HepG2 (cell line): ENCODE measurements around the gene SEPTIN2. TPM values are rescaled to one million over a fixed set of nuclear protein-coding genes. Genes with fewer than 3 reads are reported as not detected.

Experiments
- ATAC-seq: fragments of 200-7000 bp; cut with Tn5 transposase; 3 replicates; pipeline ENCODE4 v1.9.1; 2020; ENCODE audit warnings: mild to moderate bottlenecking, moderate library complexity
- BruUV-seq: library from RNA; stranded (reverse); fragments of 400-500 nt; replicated peaks from 2 replicates; lab custom pipeline; 2021; lab: Mats Ljungman, UMichigan
- CTCF ChIA-PET: fragments of 300-600 bp; formaldehyde crosslinking; extraction: SDS; loops from one replicate; lab custom pipeline; 2021; ENCODE audit warnings: low total read pairs, inconsistent platforms, low intra/inter-chr PET ratio; lab: Yijun Ruan, JAX
- POLR2A ChIA-PET: fragments of 350-600 bp; sonication (Branson Sonifier 250); formaldehyde crosslinking; loops from one replicate; lab custom pipeline; 2020; ENCODE audit warnings: antibody characterized with exemption, inconsistent platforms; lab: Yijun Ruan, JAX
- DNase-seq: peaks from one replicate; pipeline ENCODE4 v3.0.0-alpha.2; 2015; ENCODE audit warnings: low spot score
- FAIRE-seq: peaks from 3 replicates; lab custom pipeline; 2011; peaks lifted over from hg19 to GRCh38; lab: Jason Lieb, UNC
- H2AFZ ChIP-seq: one replicate; pipeline ENCODE4 v1.6.1; 2011; ENCODE audit warnings: low read length, inconsistent platforms
- H3K27ac ChIP-seq: fragments of 300-600 bp; 3 replicates; pipeline ENCODE4 v1.8.0; 2011; ENCODE audit warnings: mixed run types, mild to moderate bottlenecking, mixed read lengths, low read length, inconsistent platforms; ENCODE audit not compliant: insufficient read depth; ENCODE audit errors: extremely low read length
- H3K27me3 ChIP-seq, 2 experiments: fragments of 200-600 bp in 1 of 2; 2 replicates in 1 of 2; 3 replicates in 1 of 2; pipeline versions ENCODE4 v1.6.0 to v1.8.0; 2011; ENCODE audit warnings: low read length in 2 of 2, mild to moderate bottlenecking in 2 of 2, moderate library complexity in 2 of 2, inconsistent platforms in 1 of 2; ENCODE audit not compliant: insufficient read depth in 2 of 2, control insufficient read depth in 1 of 2
- H3K36me3 ChIP-seq, 2 experiments: fragments of 200-600 bp in 1 of 2; replicated peaks in 1 of 2; 2 replicates in 1 of 2; 3 replicates in 1 of 2; pipeline versions ENCODE4 v1.5.1 to v1.8.0; 2011; ENCODE audit warnings: low read length in 2 of 2, inconsistent platforms in 1 of 2; ENCODE audit not compliant: insufficient read depth in 2 of 2, control insufficient read depth in 1 of 2
- H3K4me1 ChIP-seq: 2 replicates; pipeline ENCODE4 v1.5.1; 2012; ENCODE audit warnings: low read length, inconsistent platforms; ENCODE audit not compliant: insufficient read depth
- H3K4me2 ChIP-seq: 2 replicates; pipeline ENCODE4 v1.6.0; 2011; ENCODE audit warnings: low read depth, low read length, inconsistent platforms
- H3K4me3 ChIP-seq, 3 experiments: fragments of 200-600 bp in 1 of 3; sonication (generic), shearing (Covaris generic) in 1 of 3; replicated peaks in 1 of 3; 2 replicates each; pipeline ENCODE4 v1.5.1; 2011 to 2016; ENCODE audit warnings: low read length in 3 of 3, inconsistent platforms in 2 of 3, low read depth in 2 of 3, mild to moderate bottlenecking in 2 of 3, control low read depth in 1 of 3, mixed read lengths in 1 of 3; ENCODE audit not compliant: insufficient read depth in 1 of 3
- H3K79me2 ChIP-seq: one replicate; pipeline ENCODE4 v1.6.1; 2011; ENCODE audit warnings: low read length, inconsistent platforms; ENCODE audit not compliant: insufficient read depth
- H3K9ac ChIP-seq: 2 replicates; pipeline ENCODE4 v1.6.0; 2011; ENCODE audit warnings: mild to moderate bottlenecking, low read depth, low read length, inconsistent platforms; ENCODE audit not compliant: insufficient read depth
- H3K9me3 ChIP-seq: 2 replicates; pipeline ENCODE4 v1.5.1; 2012; ENCODE audit warnings: mild to moderate bottlenecking, low read length
- H4K20me1 ChIP-seq: 2 replicates; pipeline ENCODE4 v1.6.0; 2011; ENCODE audit warnings: inconsistent platforms, mild to moderate bottlenecking, low read length, moderate library complexity; ENCODE audit not compliant: insufficient read depth
- CBX5 ChIP-seq: sonication (generic); formaldehyde crosslinking; IDR thresholded peaks from 2 replicates; pipeline ENCODE4 v1.4.0; 2020; ENCODE audit warnings: missing genetic modification reagents, borderline replicate concordance
- RBM22 ChIP-seq: fragments of 200-400 bp; formaldehyde crosslinking; optimal IDR thresholded peaks from 2 replicates; pipeline ENCODE3; 2017; ENCODE audit warnings: mild to moderate bottlenecking, low read length, moderate library complexity
- SRY ChIP-seq: sonication (generic); formaldehyde crosslinking; IDR thresholded peaks from 2 replicates; pipeline ENCODE4 v1.8.0; 2022; ENCODE audit warnings: mild to moderate bottlenecking, missing genetic modification reagents
- TBX3 ChIP-seq: fragments of 450-650 bp; IDR thresholded peaks from 2 replicates; pipeline ENCODE4 v1.6.1; 2017; ENCODE audit warnings: antibody characterized with exemption, mild to moderate bottlenecking, inconsistent platforms, borderline replicate concordance
- ZKSCAN5 ChIP-seq: sonication (generic); formaldehyde crosslinking; IDR thresholded peaks from 2 replicates; pipeline ENCODE4 v1.5.1; 2020; ENCODE audit warnings: mild to moderate bottlenecking, missing genetic modification reagents
- ZNF20 ChIP-seq: sonication (generic); formaldehyde crosslinking; IDR thresholded peaks from 2 replicates; pipeline ENCODE4 v1.4.0; 2020; ENCODE audit warnings: mild to moderate bottlenecking, moderate library complexity, missing genetic modification reagents
- ZNF335 ChIP-seq: sonication (generic); formaldehyde crosslinking; IDR thresholded peaks from 2 replicates; pipeline ENCODE4 v1.4.0; 2020; ENCODE audit warnings: missing genetic modification reagents
- ZSCAN20 ChIP-seq: sonication (generic); formaldehyde crosslinking; IDR thresholded peaks from 2 replicates; pipeline ENCODE4 v1.4.0; 2020; ENCODE audit warnings: missing genetic modification reagents, mild to moderate bottlenecking, borderline replicate concordance
- WGBS: methylation state at CpG from one replicate; pipeline ENCODE4 v1.1.6; 2017; ENCODE audit warnings: low lambda C conversion rate; 5-methylcytosine and 5-hydroxymethylcytosine counted together
- in situ Hi-C: cut with HindIII; loops from 2 replicates; pipeline ENCODE4 v1.10.0; 2017; ENCODE audit warnings: low pct_unique_long_range_greater_than_20kb; ENCODE audit not compliant: extremely low pct_ligation_motif_present
- intact Hi-C: fragments of 100-400 bp; cut with micrococcal nuclease; formaldehyde crosslinking; loops from one replicate; pipeline ENCODE4 v1.10.0; 2022; ENCODE audit not compliant: unreplicated experiment
- polyA plus RNA-seq, 8 experiments: library from polyadenylated mRNA; depleted of rRNA in 3 of 8; stranded (reverse) in 7 of 8; unstranded in 1 of 8; fragments of >200 nt; fragmentation: Illumina TruSeq in 4 of 8; extraction: Trizol in 4 of 8; gene quantifications; 2 replicates each; pipeline versions ENCODE4 v1.2.1 to v1.2.3, GENCODE V29; 2011 to 2016; ENCODE audit warnings: low read depth in 4 of 8, missing spikeins in 1 of 8, mixed read lengths in 1 of 8; ENCODE audit not compliant: insufficient read depth in 1 of 8
- total RNA-seq, 5 experiments: library from RNA; depleted of rRNA; stranded (reverse); fragments of >200 nt; fragmentation: Illumina TruSeq; extraction: Trizol; gene quantifications; 2 replicates each; pipeline ENCODE4 v1.2.3, GENCODE V29; 2016; ENCODE audit warnings: low read depth in 1 of 5
- TF ChIP-seq, protein P1 (sequence below): IDR thresholded peaks from 2 replicates; pipeline ENCODE4 v1.6.1; 2016
- TF ChIP-seq, protein P2 (sequence below): IDR thresholded peaks from 2 replicates; pipeline ENCODE4 v1.6.1; 2016; ENCODE audit warnings: control low read depth

Gene SEPTIN2
- total and polyA plus RNA-seq, 2 of the 13 experiments (the other 11 are each of a cell fraction or from before 2014, with no cell fraction given), result 493 to 733 TPM

DNA sequence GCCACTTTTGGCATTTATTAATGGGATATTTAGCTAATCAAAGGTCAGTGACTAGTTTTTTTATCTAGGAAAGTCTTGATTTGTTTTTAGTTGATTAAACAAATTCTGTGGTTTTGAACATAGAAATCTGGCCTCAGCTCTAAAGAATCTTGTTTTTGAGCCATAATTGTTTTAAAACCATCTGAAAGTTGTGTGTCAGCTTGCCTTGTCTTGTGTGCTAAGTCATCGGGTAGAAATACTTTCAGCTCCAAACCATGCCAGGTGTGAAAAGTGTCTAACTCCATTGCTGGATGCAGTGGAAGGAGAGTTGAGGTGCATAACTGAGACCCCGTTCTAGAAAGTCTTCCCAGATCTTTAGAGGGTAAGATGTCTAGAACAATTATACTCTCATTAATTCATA, 63.1 kb downstream of the SEPTIN2 start (continued):
- no peak for TF ChIP-seq ZNF20 (CRISPR knock-in tag)
- TF ChIP-seq, protein P1, sequence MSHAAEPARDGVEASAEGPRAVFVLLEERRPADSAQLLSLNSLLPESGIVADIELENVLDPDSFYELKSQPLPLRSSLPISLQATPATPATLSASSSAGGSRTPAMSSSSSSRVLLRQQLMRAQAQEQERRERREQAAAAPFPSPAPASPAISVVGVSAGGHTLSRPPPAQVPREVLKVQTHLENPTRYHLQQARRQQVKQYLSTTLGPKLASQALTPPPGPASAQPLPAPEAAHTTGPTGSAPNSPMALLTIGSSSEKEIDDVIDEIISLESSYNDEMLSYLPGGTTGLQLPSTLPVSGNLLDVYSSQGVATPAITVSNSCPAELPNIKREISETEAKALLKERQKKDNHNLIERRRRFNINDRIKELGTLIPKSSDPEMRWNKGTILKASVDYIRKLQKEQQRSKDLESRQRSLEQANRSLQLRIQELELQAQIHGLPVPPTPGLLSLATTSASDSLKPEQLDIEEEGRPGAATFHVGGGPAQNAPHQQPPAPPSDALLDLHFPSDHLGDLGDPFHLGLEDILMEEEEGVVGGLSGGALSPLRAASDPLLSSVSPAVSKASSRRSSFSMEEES (CRISPR knock-in tag), result no peak

DNA sequence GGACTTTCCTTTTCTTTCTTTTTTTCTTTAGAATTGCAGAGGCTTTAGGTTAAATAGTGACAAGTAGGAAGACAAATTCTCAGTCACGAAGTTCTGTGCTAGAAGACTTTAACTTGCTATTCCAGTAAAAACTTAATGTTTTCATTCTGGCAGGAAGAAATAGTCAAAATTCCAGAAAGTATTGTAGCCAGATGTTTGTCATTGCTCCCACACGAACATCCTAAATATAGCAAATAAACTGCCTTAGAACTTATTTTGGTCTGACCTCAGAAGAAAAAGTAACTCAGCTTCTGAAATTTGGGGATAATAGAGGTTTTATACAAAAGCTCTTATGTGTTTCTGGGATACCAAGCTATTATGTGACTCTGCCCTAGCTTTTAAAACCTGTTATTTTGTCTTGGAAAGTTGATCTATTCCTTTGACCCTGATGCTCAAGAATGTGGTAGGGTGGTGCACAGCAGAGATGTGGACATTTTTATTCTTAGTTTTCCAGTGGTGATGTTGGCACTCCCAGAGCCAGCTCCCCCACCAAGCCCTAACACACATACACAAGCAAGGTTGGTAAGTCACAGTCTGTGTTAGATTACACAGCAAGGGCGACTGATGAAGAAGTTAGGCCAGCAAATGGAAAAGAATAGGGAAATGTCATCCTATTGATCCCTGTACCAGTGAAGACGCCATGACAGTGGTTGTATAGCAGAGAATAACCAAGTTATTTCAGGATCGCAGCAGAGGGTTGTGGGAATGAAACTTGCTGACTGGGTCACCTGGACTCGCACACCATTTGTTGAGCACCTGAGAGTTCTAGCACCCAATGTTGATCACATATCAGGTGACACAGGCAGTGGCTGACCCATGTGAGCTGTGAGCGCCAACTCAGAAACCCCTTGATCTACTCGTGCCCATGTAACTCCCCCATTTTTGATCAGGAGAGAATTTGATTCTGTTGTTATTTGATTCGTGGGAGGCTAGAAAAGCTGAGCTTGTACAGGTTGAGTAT, 64.1 kb downstream of the SEPTIN2 start:
- 96% methylated on average over 9 of the region's 9 CpGs for WGBS
- Histone ChIP-seq H3K9ac (no peak overlapping the region), H3K4me3 (no peak overlapping the region), H2AFZ (no peak overlapping the region), H3K9me3 (no peaks in the 10 kb centered on the region), H3K27ac (no peak overlapping the region), H4K20me1 (peaks cover 5% of the 10 kb centered on the region; the same call in 1 of the 2 replicates), H3K79me2 (peaks cover 33% of the 10 kb centered on the region), H3K36me3 (peaks cover 15 to 58% of the 10 kb centered on the region in 2 experiments), H3K4me2 (no peak overlapping the region), H3K4me1 (peaks cover 23% of the 10 kb centered on the region), H3K27me3 (no peaks in the 10 kb centered on the region; a peak in 1 of 5 replicates)
- no peak for ATAC-seq
- in situ Hi-C loops, result no loop called here
- CTCF ChIA-PET, result no interaction called here
- BruUV-seq, result no TSS peak
- TF ChIP-seq CBX5 (CRISPR knock-in tag) (no peak), TBX3 (no peak), ZKSCAN5 (no peak), RBM22 (no peak), ZSCAN20 (CRISPR knock-in tag) (no peak), SRY (CRISPR knock-in tag) (no peak), ZNF335 (CRISPR knock-in tag) (no peak)
- TF ChIP-seq, protein P2, sequence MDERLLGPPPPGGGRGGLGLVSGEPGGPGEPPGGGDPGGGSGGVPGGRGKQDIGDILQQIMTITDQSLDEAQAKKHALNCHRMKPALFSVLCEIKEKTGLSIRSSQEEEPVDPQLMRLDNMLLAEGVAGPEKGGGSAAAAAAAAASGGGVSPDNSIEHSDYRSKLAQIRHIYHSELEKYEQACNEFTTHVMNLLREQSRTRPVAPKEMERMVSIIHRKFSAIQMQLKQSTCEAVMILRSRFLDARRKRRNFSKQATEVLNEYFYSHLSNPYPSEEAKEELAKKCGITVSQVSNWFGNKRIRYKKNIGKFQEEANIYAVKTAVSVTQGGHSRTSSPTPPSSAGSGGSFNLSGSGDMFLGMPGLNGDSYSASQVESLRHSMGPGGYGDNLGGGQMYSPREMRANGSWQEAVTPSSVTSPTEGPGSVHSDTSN (CRISPR knock-in tag), result no peak
- POLR2A ChIA-PET, result no interaction called here
- intact Hi-C loops, result no loop called here
- DNase-seq, result no peak
- FAIRE-seq, result no peak
